ENCODE results near the gene TSR3.

- TF ChIP-seq POLR2A (IDR thresholded peaks at IDR 0.05) (no peak), CTCF (IDR thresholded peaks at IDR 0.05) (peak; percentile 24 to 51 (median 40))
Measured at GRCh38 chr16:1363501-1364041, 11.9 kb upstream of the TSR3 start.
